T1000 (cell line): ENCODE data around the gene RWDD2A.
"Not testable (repeated sequence)": the region's sequence is repeated elsewhere in the genome, so short reads cannot be mapped to it uniquely, and the experiment has no call there.

Experiments used
- DNase-seq: peaks from one replicate; lab custom pipeline; 2025; ENCODE audit warnings: mixed read lengths; lab: John Stamatoyannopoulos, UW

The RWDD2A gene

GRCh38 chr6:83192871-83193746, at the start of gene RWDD2A, which contains the start of gene PGM3:
Gene RWDD2A, plus strand, starts transcription at chr6:83193357. Its CDS starts 1,095 bp downstream, at chr6:83194452.
Gene PGM3, minus strand, starts transcription at chr6:83193265. Its CDS starts 2,253 bp downstream, at chr6:83191012.
- DNase-seq = peak; percentile 79

GRCh38 chr6:83151114-83151513, 42.0 kb upstream of the RWDD2A start:
- no peak for DNase-seq

- DNase-seq = no peak
Measured at GRCh38 chr6:83152913-83153312, 40.2 kb upstream of the RWDD2A start.

- DNase-seq = no peak
Measured at GRCh38 chr6:83153883-83154521, 39.2 kb upstream of the RWDD2A start.

- no peak for DNase-seq
Measured at GRCh38 chr6:83155794-83156193, 37.4 kb upstream of the RWDD2A start.

- no peak for DNase-seq
Measured at GRCh38 chr6:83160167-83160566, 33.0 kb upstream of the RWDD2A start.

- no peak for DNase-seq
Measured at GRCh38 chr6:83167726-83168278, 25.4 kb upstream of the RWDD2A start.

GRCh38 chr6:83168556-83168955, 24.6 kb upstream of the RWDD2A start:
- no peak for DNase-seq

- no peak for DNase-seq
Measured at GRCh38 chr6:83169106-83169505, 24.1 kb upstream of the RWDD2A start.

GRCh38 chr6:83169511-83169910, 23.6 kb upstream of the RWDD2A start:
- DNase-seq = no peak

GRCh38 chr6:83176246-83176645, 16.9 kb upstream of the RWDD2A start:
- no peak for DNase-seq

GRCh38 chr6:83180426-83180950, 12.7 kb upstream of the RWDD2A start:
- DNase-seq = no peak

- no peak for DNase-seq
Measured at GRCh38 chr6:83182114-83182513, 11.0 kb upstream of the RWDD2A start.

- peak; percentile 64 for DNase-seq
Measured at GRCh38 chr6:83183082-83183828, 9.9 kb upstream of the RWDD2A start.

GRCh38 chr6:83185096-83185495, 8.1 kb upstream of the RWDD2A start:
- no peak for DNase-seq

- no peak for DNase-seq
Measured at GRCh38 chr6:83188501-83188900, 4.7 kb upstream of the RWDD2A start.

GRCh38 chr6:83190626-83191025, 2.5 kb upstream of the RWDD2A start:
- no peak for DNase-seq

GRCh38 chr6:83191974-83192373, 1.2 kb upstream of the RWDD2A start:
- not testable (repeated sequence) for DNase-seq

- no peak for DNase-seq
Measured at GRCh38 chr6:83192456-83192855, 701 bp upstream of the RWDD2A start.

GRCh38 chr6:83193747-83194566, 800 bp downstream of the RWDD2A start:
- no peak for DNase-seq
